ENCODE results near the gene DNMT3L.

DNA sequence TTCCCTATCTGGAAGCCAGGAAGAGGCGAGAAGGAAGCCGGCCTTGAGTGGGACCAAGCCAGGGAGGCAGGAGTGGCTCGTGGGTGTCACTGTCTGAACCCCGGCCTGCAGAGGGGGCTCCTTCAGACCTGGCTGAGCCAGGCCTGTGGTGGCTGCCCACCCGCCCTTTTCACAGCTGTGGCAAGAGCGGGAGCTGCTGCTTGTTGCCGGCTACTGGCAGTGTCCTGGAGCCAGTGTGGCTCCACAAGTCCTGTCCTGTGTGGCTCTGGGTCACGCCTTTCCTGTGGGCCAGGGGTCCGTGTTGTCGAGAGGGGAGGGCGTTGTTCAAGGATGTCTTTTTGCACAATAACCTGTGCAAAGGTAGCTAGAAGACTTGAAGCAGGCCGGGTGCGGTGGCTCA, 39.4 kb upstream of the DNMT3L start:
- TF ChIP-seq, protein P1, sequence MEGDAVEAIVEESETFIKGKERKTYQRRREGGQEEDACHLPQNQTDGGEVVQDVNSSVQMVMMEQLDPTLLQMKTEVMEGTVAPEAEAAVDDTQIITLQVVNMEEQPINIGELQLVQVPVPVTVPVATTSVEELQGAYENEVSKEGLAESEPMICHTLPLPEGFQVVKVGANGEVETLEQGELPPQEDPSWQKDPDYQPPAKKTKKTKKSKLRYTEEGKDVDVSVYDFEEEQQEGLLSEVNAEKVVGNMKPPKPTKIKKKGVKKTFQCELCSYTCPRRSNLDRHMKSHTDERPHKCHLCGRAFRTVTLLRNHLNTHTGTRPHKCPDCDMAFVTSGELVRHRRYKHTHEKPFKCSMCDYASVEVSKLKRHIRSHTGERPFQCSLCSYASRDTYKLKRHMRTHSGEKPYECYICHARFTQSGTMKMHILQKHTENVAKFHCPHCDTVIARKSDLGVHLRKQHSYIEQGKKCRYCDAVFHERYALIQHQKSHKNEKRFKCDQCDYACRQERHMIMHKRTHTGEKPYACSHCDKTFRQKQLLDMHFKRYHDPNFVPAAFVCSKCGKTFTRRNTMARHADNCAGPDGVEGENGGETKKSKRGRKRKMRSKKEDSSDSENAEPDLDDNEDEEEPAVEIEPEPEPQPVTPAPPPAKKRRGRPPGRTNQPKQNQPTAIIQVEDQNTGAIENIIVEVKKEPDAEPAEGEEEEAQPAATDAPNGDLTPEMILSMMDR (conservative IDR thresholded peaks at IDR 0.05) = no peak
- no peak for TF ChIP-seq ZFX (IDR thresholded peaks at IDR 0.05)

Data from C4-2B (cell line).